ENCODE measurements around the gene FAM107B.

The FAM107B gene

DNA sequence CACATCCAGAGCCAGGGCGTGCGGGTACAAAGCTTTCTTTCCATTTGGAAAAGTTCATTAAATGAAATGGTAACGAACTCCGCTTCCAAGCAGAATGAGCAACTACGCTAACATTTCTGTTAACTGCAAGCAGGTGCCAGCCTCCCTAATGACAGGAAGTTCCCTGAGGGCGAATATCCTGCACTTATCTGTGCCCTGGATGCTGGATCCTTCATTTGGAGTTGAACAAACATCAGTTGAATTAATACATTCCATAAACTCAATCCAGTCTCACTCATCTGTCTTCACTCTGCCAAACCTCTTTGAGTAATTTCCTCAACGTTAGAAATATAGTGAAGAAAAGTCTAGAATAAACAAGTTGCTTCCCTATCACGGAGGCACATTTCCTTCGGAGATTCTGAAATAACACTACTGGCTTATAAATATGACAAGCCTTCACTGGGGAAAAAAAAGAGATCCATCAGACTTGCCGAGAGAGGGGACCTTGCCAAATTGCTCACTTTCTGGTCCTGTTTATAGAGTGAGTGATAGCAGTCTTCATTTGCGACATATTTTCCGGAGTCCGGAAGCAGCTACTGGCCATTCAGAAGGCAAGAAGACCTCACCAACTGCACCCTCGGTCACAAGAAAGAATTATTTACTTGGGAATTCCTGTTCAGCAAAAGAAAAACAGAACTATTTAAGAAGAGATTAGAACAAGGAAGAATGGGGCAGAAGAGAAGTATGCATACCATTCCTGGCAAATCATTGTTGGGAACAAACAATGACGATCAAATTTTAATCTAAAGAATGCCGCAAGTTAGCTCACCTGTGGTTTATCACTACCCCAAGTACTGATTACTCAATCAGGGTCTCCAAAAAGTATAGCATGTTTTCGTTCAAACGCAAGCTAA is 196.4 kb downstream of the FAM107B start:
- Histone ChIP-seq H4K8ac (ENCODE audit: low read length) (no peak overlapping the region), H3K18ac (ENCODE audit: low read depth in 1 of 2, low read length in 2 of 2) (peak overlapping the region in 1 of 2 experiments; percentile 9), H3K27me3 (ENCODE audit: control insufficient read depth in 1 of 2, insufficient read depth in 1 of 2, low read length in 2 of 2) (no peaks in the 10 kb centered on the region), H3K4me1 (ENCODE audit: control insufficient read depth, insufficient read depth, low read depth, low read length) (peaks cover 2% of the 10 kb centered on the region), H3K27ac (ENCODE audit: low read length, poor library complexity, severe bottlenecking) (peak overlapping the region; percentile 74), H2BK15ac (ENCODE audit: low read depth, poor library complexity, severe bottlenecking) (no peak overlapping the region), H3K4me2 (ENCODE audit: low read length, poor library complexity, severe bottlenecking) (peak overlapping the region; percentile 81), H2AK5ac (ENCODE audit: low read length, severe bottlenecking) (peak overlapping the region; percentile 39), H2BK5ac (ENCODE audit: low read depth, low read length, poor library complexity, severe bottlenecking) (no peak overlapping the region), H4K91ac (ENCODE audit: low read length) (no peak overlapping the region), H3K9me3 (ENCODE audit: control insufficient read depth, low read length) (no peaks in the 10 kb centered on the region), H3K4me3 (ENCODE audit: insufficient read depth in 1 of 2, low read depth in 1 of 2, low read length in 2 of 2) (no peak overlapping the region), H2AFZ (ENCODE audit: low read depth, low read length) (no peak overlapping the region), H3K79me1 (replicated peaks; ENCODE audit: low read length, poor library complexity, severe bottlenecking) (peaks cover 21% of the 10 kb centered on the region), H3K23ac (ENCODE audit: low read length in 2 of 2) (no peak overlapping the region), H2BK12ac (ENCODE audit: low read length in 2 of 2) (no peak overlapping the region), H3K4ac (ENCODE audit: low read depth in 1 of 2, low read length in 2 of 2) (no peak overlapping the region), H2BK120ac (ENCODE audit: low read depth, low read length) (no peak overlapping the region), H3K14ac (ENCODE audit: low read length in 2 of 2) (no peak overlapping the region), H3K9ac (ENCODE audit: low read length) (no peak overlapping the region), H3K36me3 (ENCODE audit: control insufficient read depth in 1 of 2, insufficient read depth in 2 of 2, low read depth in 1 of 2, low read length in 2 of 2) (peaks cover 0 to 6% of the 10 kb centered on the region in 2 experiments)
- no peak for DNase-seq
- 80% methylated on average over 16 of the region's 18 CpGs for WGBS

DNA sequence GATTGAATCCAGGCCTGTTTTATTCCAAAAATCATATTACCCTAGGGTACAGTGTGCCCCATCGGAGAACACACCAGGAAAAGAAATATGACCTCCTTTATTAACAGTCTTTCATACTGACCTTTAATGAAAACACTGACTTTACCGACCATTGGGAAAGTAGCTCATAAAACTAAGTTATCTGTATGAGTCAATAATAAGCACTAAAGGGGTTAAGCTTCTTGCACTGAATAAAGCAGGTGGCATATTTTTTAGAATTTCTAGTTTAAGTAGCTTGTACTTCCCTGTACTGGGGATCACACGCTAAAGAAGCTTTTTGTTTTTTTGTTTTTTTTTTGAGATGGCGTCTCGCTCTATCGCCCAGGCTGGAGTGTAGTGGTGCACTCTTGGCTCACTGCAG is 199.8 kb downstream of the FAM107B start:
- no peak overlapping the region for H3K18ac ChIP-seq (ENCODE audit: low read depth in 1 of 2, low read length in 2 of 2)
- no peak overlapping the region for H3K4ac ChIP-seq (ENCODE audit: low read depth in 1 of 2, low read length in 2 of 2)
- no peak overlapping the region for H3K4me3 ChIP-seq (ENCODE audit: insufficient read depth in 1 of 2, low read depth in 1 of 2, low read length in 2 of 2)
- no peak overlapping the region for H3K9ac ChIP-seq (ENCODE audit: low read length)
- H3K27ac ChIP-seq (ENCODE audit: low read length, poor library complexity, severe bottlenecking) = no peak overlapping the region
- H2AFZ ChIP-seq (ENCODE audit: low read depth, low read length) = no peak overlapping the region
- no peak for DNase-seq
- H3K4me2 ChIP-seq (ENCODE audit: low read length, poor library complexity, severe bottlenecking) = no peak overlapping the region
- no peak overlapping the region for H4K8ac ChIP-seq (ENCODE audit: low read length)
- H3K23ac ChIP-seq (ENCODE audit: low read length in 2 of 2) = no peak overlapping the region
- H4K91ac ChIP-seq (ENCODE audit: low read length) = no peak overlapping the region
- H3K36me3 ChIP-seq (ENCODE audit: control insufficient read depth in 1 of 2, insufficient read depth in 2 of 2, low read depth in 1 of 2, low read length in 2 of 2) = no peaks in the 10 kb centered on the region
- H2BK5ac ChIP-seq (ENCODE audit: low read depth, low read length, poor library complexity, severe bottlenecking) = no peak overlapping the region
- no peaks in the 10 kb centered on the region for H3K27me3 ChIP-seq (ENCODE audit: control insufficient read depth in 1 of 2, insufficient read depth in 1 of 2, low read length in 2 of 2)
- H3K9me3 ChIP-seq (ENCODE audit: control insufficient read depth, low read length) = no peaks in the 10 kb centered on the region
- H2BK12ac ChIP-seq (ENCODE audit: low read length in 2 of 2) = no peak overlapping the region
- WGBS = 97% methylated on average over 5 of the region's 6 CpGs
- H3K14ac ChIP-seq (ENCODE audit: low read length in 2 of 2) = no peak overlapping the region
- peaks cover 15% of the 10 kb centered on the region for H3K79me1 ChIP-seq (replicated peaks; ENCODE audit: low read length, poor library complexity, severe bottlenecking)
- H2BK15ac ChIP-seq (ENCODE audit: low read depth, poor library complexity, severe bottlenecking) = no peak overlapping the region
- no peak overlapping the region for H2BK120ac ChIP-seq (ENCODE audit: low read depth, low read length)
- H2AK5ac ChIP-seq (ENCODE audit: low read length, severe bottlenecking) = no peak overlapping the region
- H3K4me1 ChIP-seq (ENCODE audit: control insufficient read depth, insufficient read depth, low read depth, low read length) = peaks cover 6% of the 10 kb centered on the region

DNA sequence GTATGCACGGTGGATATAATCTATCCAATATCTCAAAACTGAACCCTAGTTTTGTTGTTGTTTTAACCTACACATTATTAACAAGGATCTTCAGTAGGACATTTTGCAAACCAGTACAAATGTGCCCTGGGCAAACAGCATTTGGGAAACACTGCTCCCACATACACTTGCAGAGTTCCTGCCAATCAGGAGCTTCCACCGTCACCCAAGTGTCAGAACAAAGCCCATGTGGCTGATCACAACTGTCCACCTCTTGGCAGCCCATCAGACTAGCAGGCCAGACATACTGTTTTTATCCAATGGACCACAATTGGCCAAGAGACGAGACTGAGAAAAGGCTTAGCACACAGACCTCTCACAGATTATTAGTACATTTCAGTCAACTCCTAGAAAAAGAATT is 200.4 kb downstream of the FAM107B start:
- Histone ChIP-seq H2AK5ac (ENCODE audit: low read length, severe bottlenecking) (no peak overlapping the region), H3K27ac (ENCODE audit: low read length, poor library complexity, severe bottlenecking) (no peak overlapping the region), H3K23ac (ENCODE audit: low read length in 2 of 2) (no peak overlapping the region), H3K36me3 (ENCODE audit: control insufficient read depth in 1 of 2, insufficient read depth in 2 of 2, low read depth in 1 of 2, low read length in 2 of 2) (no peaks in the 10 kb centered on the region), H3K9ac (ENCODE audit: low read length) (no peak overlapping the region), H3K9me3 (ENCODE audit: control insufficient read depth, low read length) (no peaks in the 10 kb centered on the region), H3K14ac (ENCODE audit: low read length in 2 of 2) (no peak overlapping the region), H4K91ac (ENCODE audit: low read length) (no peak overlapping the region), H3K4me2 (ENCODE audit: low read length, poor library complexity, severe bottlenecking) (no peak overlapping the region), H2BK15ac (ENCODE audit: low read depth, poor library complexity, severe bottlenecking) (no peak overlapping the region), H2BK12ac (ENCODE audit: low read length in 2 of 2) (peak overlapping the region in 1 of 2 experiments; percentile 14), H3K4me3 (ENCODE audit: insufficient read depth in 1 of 2, low read depth in 1 of 2, low read length in 2 of 2) (no peak overlapping the region), H3K18ac (ENCODE audit: low read depth in 1 of 2, low read length in 2 of 2) (no peak overlapping the region), H3K27me3 (ENCODE audit: control insufficient read depth in 1 of 2, insufficient read depth in 1 of 2, low read length in 2 of 2) (no peaks in the 10 kb centered on the region), H2BK5ac (ENCODE audit: low read depth, low read length, poor library complexity, severe bottlenecking) (no peak overlapping the region), H3K79me1 (replicated peaks; ENCODE audit: low read length, poor library complexity, severe bottlenecking) (peaks cover 14% of the 10 kb centered on the region), H2BK120ac (ENCODE audit: low read depth, low read length) (no peak overlapping the region), H3K4me1 (ENCODE audit: control insufficient read depth, insufficient read depth, low read depth, low read length) (peaks cover 6% of the 10 kb centered on the region), H2AFZ (ENCODE audit: low read depth, low read length) (no peak overlapping the region), H3K4ac (ENCODE audit: low read depth in 1 of 2, low read length in 2 of 2) (no peak overlapping the region), H4K8ac (ENCODE audit: low read length) (no peak overlapping the region)
- 98% methylated on average over 3 of the region's 3 CpGs for WGBS
- no peak for DNase-seq

DNA sequence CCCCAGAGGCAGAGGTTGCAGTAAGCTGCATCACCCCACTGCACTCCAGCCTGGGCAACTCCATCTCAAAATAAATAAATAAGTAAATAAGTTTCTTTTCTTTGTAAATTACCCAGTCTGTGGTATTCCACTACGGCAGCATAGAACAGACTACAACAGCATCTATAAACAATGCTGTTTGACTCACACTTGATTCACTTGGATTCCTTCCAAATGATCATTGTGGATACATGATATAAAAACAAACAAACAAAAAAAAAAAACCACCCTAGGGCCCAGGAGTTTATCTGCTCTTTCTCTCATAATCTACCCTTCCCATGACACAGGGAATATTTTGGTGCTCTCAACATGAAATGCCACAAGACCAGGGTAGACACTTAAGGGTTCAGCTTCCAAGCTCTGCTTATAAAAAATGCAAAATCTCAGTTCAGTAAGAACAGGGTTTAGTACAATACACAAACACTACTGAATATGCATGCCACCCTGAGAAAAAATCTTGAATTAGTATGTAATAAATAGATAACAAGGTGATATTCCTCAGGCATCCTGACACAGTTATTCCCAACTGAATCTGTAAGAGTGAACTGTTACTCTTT is 200.9 kb downstream of the FAM107B start:
- Histone ChIP-seq H4K8ac (ENCODE audit: low read length) (no peak overlapping the region), H3K36me3 (ENCODE audit: control insufficient read depth in 1 of 2, insufficient read depth in 2 of 2, low read depth in 1 of 2, low read length in 2 of 2) (no peaks in the 10 kb centered on the region), H2BK5ac (ENCODE audit: low read depth, low read length, poor library complexity, severe bottlenecking) (no peak overlapping the region), H2BK15ac (ENCODE audit: low read depth, poor library complexity, severe bottlenecking) (no peak overlapping the region), H3K27me3 (ENCODE audit: control insufficient read depth in 1 of 2, insufficient read depth in 1 of 2, low read length in 2 of 2) (no peaks in the 10 kb centered on the region), H4K91ac (ENCODE audit: low read length) (no peak overlapping the region), H3K4me1 (ENCODE audit: control insufficient read depth, insufficient read depth, low read depth, low read length) (peaks cover 6% of the 10 kb centered on the region), H3K4me2 (ENCODE audit: low read length, poor library complexity, severe bottlenecking) (no peak overlapping the region), H3K4me3 (ENCODE audit: insufficient read depth in 1 of 2, low read depth in 1 of 2, low read length in 2 of 2) (no peak overlapping the region), H3K14ac (ENCODE audit: low read length in 2 of 2) (no peak overlapping the region), H3K9ac (ENCODE audit: low read length) (no peak overlapping the region), H2AK5ac (ENCODE audit: low read length, severe bottlenecking) (no peak overlapping the region), H3K27ac (ENCODE audit: low read length, poor library complexity, severe bottlenecking) (no peak overlapping the region), H2BK120ac (ENCODE audit: low read depth, low read length) (no peak overlapping the region), H2BK12ac (ENCODE audit: low read length in 2 of 2) (no peak overlapping the region), H3K4ac (ENCODE audit: low read depth in 1 of 2, low read length in 2 of 2) (no peak overlapping the region), H3K18ac (ENCODE audit: low read depth in 1 of 2, low read length in 2 of 2) (no peak overlapping the region), H2AFZ (ENCODE audit: low read depth, low read length) (no peak overlapping the region), H3K9me3 (ENCODE audit: control insufficient read depth, low read length) (no peaks in the 10 kb centered on the region), H3K23ac (ENCODE audit: low read length in 2 of 2) (no peak overlapping the region), H3K79me1 (replicated peaks; ENCODE audit: low read length, poor library complexity, severe bottlenecking) (peaks cover 13% of the 10 kb centered on the region)
- WGBS = 3% methylated on average over 1 of the region's 1 CpG
- DNase-seq = peak; percentile 88

All from mesenchymal stem cell (in vitro differentiated cells and primary cell).